Activated naive CD4-positive, alpha-beta T cell treated with anti-CD3 and anti-CD28 coated beads, Interleukin-2, amount 10 ng/mL, durations not matched to agents 7 days and 5 days (primary cell): ENCODE data around the gene COL11A2.

Experiments used
- CTCF ChIA-PET: fragments of 350-600 bp; sonication (Branson Sonifier 250); formaldehyde crosslinking; loops from one replicate; lab custom pipeline; 2021; ENCODE audit warnings: antibody characterized with exemption; lab: Charles Lee
- DNase-seq: peaks from one replicate; pipeline ENCODE4 v3.0.0-alpha.2; 2020
- H3K27ac Mint-ChIP-seq: one replicate; pipeline ENCODE4 v1.8.0; 2021; ENCODE audit warnings: mild to moderate bottlenecking, moderate library complexity, mixed read lengths
- H3K27me3 Mint-ChIP-seq: one replicate; pipeline ENCODE4 v1.8.0; 2021; ENCODE audit warnings: mild to moderate bottlenecking, mixed read lengths
- H3K36me3 Mint-ChIP-seq: one replicate; pipeline ENCODE4 v1.8.0; 2021; ENCODE audit warnings: mixed read lengths
- H3K4me1 Mint-ChIP-seq: one replicate; pipeline ENCODE4 v1.8.0; 2021; ENCODE audit warnings: mixed read lengths
- H3K4me3 Mint-ChIP-seq: one replicate; pipeline ENCODE4 v1.8.0; 2021; ENCODE audit warnings: mild to moderate bottlenecking, moderate library complexity, mixed read lengths
- H3K9me3 Mint-ChIP-seq: one replicate; pipeline ENCODE4 v1.8.0; 2021; ENCODE audit warnings: mixed read lengths

COL11A2 gene

DNA sequence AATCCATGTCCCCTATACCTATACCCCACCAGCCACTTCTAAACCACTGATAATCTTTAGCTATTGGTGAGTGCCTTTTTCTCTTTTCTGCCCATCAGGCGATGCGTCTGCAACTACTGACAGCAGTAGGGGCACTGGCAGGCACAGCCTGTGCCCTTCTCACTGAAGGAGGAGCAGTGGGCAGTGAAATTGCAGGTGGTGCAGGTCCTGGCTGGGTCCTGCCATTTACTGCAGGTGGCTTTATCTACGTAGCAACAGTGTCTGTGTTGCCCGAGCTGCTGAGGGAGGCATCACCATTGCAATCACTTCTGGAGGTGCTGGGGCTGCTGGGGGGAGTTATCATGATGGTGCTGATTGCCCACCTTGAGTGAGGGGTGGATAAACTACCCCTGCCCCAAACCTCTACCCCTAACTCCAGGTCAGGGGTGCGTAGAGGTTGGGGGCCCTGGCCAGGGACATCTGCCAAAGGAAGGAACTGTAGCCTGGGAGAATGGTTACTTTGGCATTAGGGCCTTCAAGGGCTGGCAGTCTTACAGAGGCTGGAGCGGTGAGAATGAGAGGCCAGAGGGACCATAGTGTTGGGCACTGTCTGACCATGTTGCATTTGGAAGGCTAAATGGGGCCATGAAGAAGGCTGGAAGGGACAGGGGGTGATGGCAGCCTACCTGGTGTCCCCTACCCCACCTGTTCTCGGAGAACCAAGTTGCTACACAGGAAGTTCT is 11.3 kb upstream of the COL11A2 start:
- peaks cover 31% of the 10 kb centered on the region for H3K36me3 Mint-ChIP-seq
- peak overlapping the region; percentile 7 for H3K27ac Mint-ChIP-seq

DNA sequence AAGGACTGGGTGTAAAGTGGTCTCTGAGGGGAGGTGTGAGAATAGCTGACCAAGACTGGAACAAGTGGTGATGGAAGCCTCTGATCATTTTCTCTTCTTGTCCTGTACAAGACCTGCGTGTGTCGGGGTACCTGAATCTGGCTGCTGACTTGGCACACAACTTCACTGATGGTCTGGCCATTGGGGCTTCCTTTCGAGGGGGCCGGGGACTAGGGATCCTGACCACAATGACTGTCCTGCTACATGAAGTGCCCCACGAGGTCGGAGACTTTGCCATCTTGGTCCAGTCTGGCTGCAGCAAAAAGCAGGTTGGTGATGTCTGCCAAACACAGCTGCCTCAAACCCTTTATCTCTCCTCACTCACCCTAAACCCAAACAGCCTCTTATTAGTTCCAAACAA is 10.5 kb upstream of the COL11A2 start:
- Mint-ChIP-seq H3K9me3 (no peaks in the 10 kb centered on the region), H3K4me1 (peaks cover 76% of the 10 kb centered on the region), H3K36me3 (peaks cover 35% of the 10 kb centered on the region), H3K27me3 (no peaks in the 10 kb centered on the region), H3K27ac (no peak overlapping the region), H3K4me3 (peak overlapping the region; percentile 39)
- CTCF ChIA-PET: no interaction called here
- no peak for DNase-seq

More for the DNA sequence above, 11.3 kb upstream of the COL11A2 start:
- Mint-ChIP-seq H3K4me1 (peaks cover 69% of the 10 kb centered on the region), H3K9me3 (no peaks in the 10 kb centered on the region), H3K27me3 (no peaks in the 10 kb centered on the region), H3K4me3 (peak overlapping the region; percentile 90)
- CTCF ChIA-PET: interaction anchor here (3.3 kb wide), 1 partner anchor 45 kb away, joined by 27 read pairs; no protein-coding TSS in a partner anchor
- DNase-seq: no peak

DNA sequence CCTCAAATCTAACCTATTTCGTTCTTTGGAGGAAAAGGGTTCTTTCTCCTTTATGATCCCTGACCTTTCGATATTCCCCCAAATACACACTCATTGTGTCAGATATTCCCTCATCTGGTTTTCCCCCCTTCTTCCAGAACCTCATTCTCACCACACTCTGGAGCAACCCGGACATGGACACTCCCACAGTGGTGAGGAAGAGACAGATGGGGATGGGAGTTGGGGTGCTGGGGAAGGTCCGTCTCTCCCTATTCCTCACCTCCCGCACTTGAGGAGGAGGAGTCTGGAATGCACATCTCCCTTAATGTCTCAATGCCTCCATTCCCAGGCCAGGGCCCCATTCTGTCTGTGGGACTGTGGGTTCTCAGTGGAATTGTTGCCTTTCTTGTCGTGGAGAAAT is 9.7 kb upstream of the COL11A2 start:
- Mint-ChIP-seq H3K9me3 (no peaks in the 10 kb centered on the region), H3K36me3 (peaks cover 41% of the 10 kb centered on the region), H3K4me3 (peak overlapping the region; percentile 98), H3K27ac (no peak overlapping the region), H3K4me1 (peaks cover 79% of the 10 kb centered on the region), H3K27me3 (no peaks in the 10 kb centered on the region)
- CTCF ChIA-PET: no interaction called here
- no peak for DNase-seq

DNA sequence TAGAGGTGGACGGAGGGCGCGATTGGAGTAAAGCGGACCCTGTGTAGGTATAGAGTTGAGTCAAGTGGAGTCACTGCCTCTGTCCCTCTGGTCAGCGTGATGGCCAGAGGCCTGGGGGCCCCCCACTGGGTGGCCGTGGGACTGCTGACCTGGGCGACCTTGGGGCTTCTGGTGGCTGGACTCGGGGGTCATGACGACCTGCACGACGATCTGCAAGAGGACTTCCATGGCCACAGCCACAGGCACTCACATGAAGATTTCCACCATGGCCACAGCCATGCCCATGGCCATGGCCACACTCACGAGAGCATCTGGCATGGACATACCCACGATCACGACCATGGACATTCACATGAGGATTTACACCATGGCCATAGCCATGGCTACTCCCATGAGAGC is 8.9 kb upstream of the COL11A2 start:
- Mint-ChIP-seq H3K27me3 (no peaks in the 10 kb centered on the region), H3K9me3 (no peaks in the 10 kb centered on the region), H3K27ac (peak overlapping the region; percentile 98), H3K36me3 (peaks cover 47% of the 10 kb centered on the region), H3K4me1 (peaks cover 77% of the 10 kb centered on the region), H3K4me3 (peak overlapping the region; percentile 98)
- CTCF ChIA-PET: no interaction called here
- DNase-seq: no peak

DNA sequence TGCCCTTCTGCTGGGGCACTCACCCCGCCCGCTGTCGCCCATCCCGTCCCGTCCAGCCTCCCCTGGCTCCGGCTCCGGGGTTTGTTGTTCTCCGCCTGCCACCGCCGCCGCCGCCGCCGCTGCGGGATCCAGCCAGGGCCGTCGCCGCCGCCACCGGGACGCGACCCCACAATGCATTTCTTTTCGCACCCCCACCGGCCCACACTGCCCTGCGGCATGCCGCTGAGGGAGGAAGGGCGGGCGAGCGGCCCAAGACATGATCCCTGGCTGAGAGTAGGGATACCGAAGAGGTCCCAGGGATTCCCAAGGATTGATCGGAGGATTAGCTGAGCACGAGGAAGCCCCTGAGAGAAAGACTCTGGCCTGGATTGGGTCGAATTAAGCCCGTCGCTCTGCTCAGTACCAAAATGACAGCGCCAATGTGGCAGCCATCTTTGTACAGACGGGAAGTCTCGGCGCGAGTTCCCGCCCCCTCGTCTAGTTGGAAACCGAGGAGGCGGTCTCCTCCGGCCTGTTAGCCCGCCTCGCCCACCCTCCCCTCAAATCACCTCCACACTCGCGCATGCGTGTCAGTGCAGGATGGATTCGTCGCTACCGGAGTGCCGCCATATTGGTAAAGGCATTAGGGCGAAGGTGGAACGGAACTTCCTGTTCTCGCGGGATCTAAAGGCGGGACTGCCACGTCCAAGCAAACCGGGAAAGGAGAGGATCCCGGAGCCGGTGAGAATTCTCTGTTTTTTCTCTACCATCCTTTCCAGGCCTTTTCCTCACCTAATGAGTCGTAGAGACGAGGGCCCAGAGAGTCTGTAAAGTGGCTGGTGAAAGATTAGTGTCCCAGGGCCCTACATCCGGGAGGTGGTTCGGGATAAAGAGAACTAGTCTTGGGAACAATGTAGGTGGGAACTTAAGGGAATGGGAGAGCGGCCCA is 8.2 kb upstream of the COL11A2 start, which contains the start of the genes RXRB and SLC39A7:
RXRB (minus strand) TSS at position 447 of the 928 bp plus-strand sequence; CDS start at position 258, 189 bp downstream.
SLC39A7 (plus strand) TSS at position 649 of the 928 bp plus-strand sequence. CDS start 379 bp downstream, outside the sequence.
- Mint-ChIP-seq H3K4me1 (peaks cover 70% of the 10 kb centered on the region), H3K27ac (peak within 1 kb of the TSS; percentile 98), H3K9me3 (no peaks in the 10 kb centered on the region), H3K27me3 (no peaks in the 10 kb centered on the region), H3K36me3 (peaks cover 54% of the 10 kb centered on the region), H3K4me3 (peak within 1 kb of the TSS; percentile 98)
- CTCF ChIA-PET: interaction anchor here (1.0 to 1.4 kb wide), 3 partner anchors 9 to 39 kb away, joined by 4 read pairs; no protein-coding TSS in a partner anchor
- peak; percentile 100 for DNase-seq

DNA sequence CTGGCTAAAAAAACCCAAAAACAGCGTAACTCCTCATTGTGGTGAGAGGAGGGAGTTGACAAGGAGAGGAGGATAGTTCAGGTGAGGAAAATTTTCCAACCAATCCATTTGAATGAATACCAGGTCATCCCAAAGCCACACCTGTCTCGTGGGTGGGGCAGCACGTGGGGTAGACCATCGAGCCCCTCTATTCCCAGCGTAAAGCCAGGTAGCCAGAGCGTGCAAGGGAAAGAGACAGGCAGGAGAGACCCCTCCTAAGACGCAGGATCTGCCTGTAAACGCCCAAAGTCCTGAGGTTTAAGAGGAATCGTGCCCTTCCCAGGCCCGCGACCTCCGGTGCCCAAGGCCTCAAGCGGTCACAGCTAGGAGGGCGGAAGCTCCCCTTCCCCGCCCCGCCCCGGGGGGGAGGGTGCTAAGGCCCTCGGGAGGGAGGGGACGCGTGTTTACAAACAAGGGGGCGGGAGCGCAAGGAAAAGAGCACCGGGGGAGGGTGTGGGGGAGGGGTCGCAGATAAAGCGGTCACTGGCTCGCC is 7.5 kb upstream of the COL11A2 start:
- peak; percentile 87 for DNase-seq
- CTCF ChIA-PET: interaction anchor here (1.0 to 4.1 kb wide), 5 partner anchors 9 to 79 kb away, joined by 4 to 20 read pairs (median 4); no protein-coding TSS in a partner anchor
- peak overlapping the region; percentile 98 for H3K4me3 Mint-ChIP-seq

DNA sequence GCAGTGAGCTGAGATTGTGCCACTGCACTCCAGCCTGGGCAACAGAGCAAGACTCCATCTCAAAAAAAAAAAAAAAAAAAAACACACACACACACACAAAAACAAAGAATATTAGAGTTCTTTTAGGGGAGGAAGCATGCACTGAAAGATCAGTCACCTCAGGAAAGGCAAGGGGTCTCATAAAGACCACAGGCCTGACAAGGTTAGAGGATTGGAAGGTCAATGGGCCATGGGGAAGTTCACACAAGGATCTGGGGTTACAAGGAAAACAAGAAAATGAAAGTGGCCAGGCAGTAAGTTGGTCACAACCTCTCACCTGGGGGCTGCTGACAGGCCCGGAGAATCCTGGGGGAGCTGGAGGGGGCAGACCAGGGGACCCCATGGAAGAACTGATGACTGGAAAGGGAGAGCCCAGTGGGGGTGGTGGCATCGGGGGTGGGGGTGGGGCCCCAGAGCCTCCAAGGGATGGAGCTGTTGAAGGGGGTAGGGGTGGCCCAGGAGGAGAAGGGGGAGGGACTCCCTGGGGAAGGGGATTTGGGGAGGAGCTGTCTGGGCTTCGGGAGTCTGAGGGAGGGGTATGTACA is 6.7 kb upstream of the COL11A2 start:
- no peaks in the 10 kb centered on the region for H3K9me3 Mint-ChIP-seq
- H3K36me3 Mint-ChIP-seq: peaks cover 65% of the 10 kb centered on the region
- peak overlapping the region; percentile 87 for H3K27ac Mint-ChIP-seq
- H3K4me3 Mint-ChIP-seq: peak overlapping the region; percentile 98
- peaks cover 60% of the 10 kb centered on the region for H3K4me1 Mint-ChIP-seq
- no peaks in the 10 kb centered on the region for H3K27me3 Mint-ChIP-seq
- DNase-seq: no peak
- CTCF ChIA-PET: interaction anchor here (1.2 to 4.3 kb wide), 6 partner anchors 10 to 79 kb away, joined by 4 to 27 read pairs (median 10); no protein-coding TSS in a partner anchor

More for the DNA sequence above, 7.5 kb upstream of the COL11A2 start:
- no peaks in the 10 kb centered on the region for H3K27me3 Mint-ChIP-seq
- H3K27ac Mint-ChIP-seq: peak overlapping the region; percentile 88
- H3K36me3 Mint-ChIP-seq: peaks cover 61% of the 10 kb centered on the region
- H3K4me1 Mint-ChIP-seq: peaks cover 65% of the 10 kb centered on the region
- no peaks in the 10 kb centered on the region for H3K9me3 Mint-ChIP-seq

DNA sequence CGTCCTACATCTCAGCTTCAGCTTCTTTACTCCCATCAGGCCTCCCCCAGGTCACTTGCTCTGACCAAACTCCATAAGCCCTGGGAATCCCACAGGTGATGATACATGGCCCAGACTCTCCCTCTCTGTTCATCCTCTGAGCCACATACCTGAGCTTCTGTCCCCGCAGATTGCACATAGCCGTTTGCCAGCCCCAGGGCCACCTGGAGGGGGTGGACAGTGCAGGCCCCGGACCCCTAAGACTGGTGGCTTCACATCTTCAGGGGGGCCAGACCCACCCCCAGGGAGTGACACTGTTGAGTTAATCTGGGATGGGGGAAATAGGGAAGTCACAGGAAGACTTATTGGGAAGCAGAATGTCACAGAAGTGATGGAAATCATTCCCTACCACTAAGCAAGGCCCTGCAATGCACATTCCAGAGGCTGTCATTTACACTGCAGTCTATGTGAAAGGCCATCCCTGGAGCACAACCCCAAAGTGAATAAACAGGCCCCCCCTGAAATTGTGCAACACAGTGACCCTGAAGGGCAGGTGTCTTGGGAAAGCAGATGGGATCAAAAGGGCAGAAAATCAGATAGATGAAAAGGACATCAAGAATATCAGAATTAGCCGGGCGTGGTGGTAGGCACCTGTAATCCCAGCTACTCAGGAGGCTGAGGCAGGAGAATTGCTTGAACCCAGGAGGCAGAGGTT is 6.0 kb upstream of the COL11A2 start:
- Mint-ChIP-seq H3K27me3 (peaks cover 5% of the 10 kb centered on the region), H3K4me1 (peaks cover 57% of the 10 kb centered on the region), H3K9me3 (no peaks in the 10 kb centered on the region), H3K4me3 (peak overlapping the region; percentile 98), H3K36me3 (peaks cover 61% of the 10 kb centered on the region), H3K27ac (peak overlapping the region; percentile 87)
- CTCF ChIA-PET: interaction anchor here (0.7 to 4.3 kb wide), 15 partner anchors 10 to 78 kb away, joined by 3 to 27 read pairs (median 6); partner anchors contain the start of gene RING1
- DNase-seq: no peak

DNA sequence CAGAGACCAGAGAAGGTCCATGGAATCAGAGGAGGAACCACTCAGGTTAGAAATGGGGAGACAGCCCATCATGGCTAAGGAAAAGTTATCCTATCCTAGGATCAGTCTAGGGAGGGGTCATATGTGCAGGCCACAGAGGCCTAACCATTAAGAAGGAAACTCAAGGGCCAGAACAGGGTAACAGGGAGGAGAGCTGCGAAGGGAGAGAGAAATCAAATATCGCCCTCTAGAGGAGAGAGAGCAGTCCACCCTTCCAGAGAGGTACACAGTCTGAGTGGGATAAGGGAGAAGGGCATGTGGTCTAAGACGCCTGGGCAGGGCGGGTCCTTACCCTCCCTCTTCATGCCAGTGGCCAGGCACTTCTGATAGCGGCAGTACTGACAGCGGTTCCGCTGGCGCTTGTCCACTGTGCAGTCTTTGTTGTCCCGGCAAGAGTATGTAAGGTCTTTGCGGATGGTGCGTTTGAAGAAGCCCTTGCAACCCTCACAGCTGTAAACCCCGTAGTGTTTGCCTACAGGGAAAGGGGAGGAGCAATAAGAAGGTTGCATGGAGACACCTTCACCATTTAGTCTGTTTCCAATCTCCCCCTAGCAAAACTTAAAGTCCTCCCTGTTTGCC is 5.3 kb upstream of the COL11A2 start:
- peak; percentile 49 for DNase-seq
- H3K27me3 Mint-ChIP-seq: peaks cover 13% of the 10 kb centered on the region
- CTCF ChIA-PET: interaction anchor here (0.7 to 4.3 kb wide), 17 partner anchors 11 to 77 kb away, joined by 3 to 27 read pairs (median 6); partner anchors contain the start of gene RING1
- peaks cover 54% of the 10 kb centered on the region for H3K4me1 Mint-ChIP-seq
- no peaks in the 10 kb centered on the region for H3K9me3 Mint-ChIP-seq
- peak overlapping the region; percentile 98 for H3K4me3 Mint-ChIP-seq
- peak overlapping the region; percentile 56 for H3K27ac Mint-ChIP-seq
- peaks cover 56% of the 10 kb centered on the region for H3K36me3 Mint-ChIP-seq

DNA sequence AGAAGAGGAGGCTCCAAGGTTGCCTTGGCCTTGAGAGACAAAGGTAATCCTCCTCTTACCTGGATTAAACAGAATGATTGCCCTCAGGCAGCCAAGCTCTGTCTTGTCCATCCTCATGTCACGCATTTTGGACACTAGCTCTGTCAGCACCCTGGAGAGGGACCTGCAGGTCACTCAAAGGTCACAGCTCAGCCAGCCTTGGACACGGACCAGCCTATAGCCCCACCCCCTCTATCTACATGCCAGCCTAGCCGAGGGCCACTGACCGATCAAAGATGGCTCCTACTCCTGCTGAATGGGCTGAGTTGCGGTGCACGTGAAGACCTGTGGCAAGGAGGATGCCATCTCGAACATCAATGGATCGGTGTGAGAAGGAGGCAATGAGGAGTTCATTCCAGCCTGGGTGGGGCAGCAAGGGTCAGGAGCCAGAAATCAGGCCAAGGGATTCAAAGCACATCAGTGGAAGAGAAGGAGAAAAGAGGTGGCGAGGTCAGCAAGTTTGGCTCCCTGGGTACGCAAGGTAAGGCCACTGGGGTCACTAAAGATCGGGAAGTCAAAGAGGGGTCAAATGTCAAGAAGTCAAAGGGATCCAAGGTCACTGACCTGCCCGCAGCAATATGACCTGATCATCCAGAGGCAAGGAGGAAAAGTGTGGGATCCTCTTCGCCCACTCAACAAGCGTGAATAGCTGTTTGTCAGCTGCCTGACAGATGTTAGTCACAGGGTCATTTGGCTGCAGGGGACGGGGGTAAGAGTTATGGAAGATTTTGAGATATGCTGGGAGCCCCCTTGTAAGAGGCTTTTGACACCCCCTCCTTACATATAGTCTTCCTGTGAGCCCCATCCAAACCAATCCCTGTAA is 3.3 kb upstream of the COL11A2 start:
- no peaks in the 10 kb centered on the region for H3K9me3 Mint-ChIP-seq
- no peak for DNase-seq
- peak overlapping the region; percentile 15 for H3K27ac Mint-ChIP-seq
- CTCF ChIA-PET: interaction anchor here (0.7 to 4.3 kb wide), 4 partner anchors 36 to 75 kb away, joined by 3 to 27 read pairs (median 15); no protein-coding TSS in a partner anchor
- H3K27me3 Mint-ChIP-seq: peaks cover 33% of the 10 kb centered on the region
- H3K4me3 Mint-ChIP-seq: no peak overlapping the region
- H3K36me3 Mint-ChIP-seq: peaks cover 44% of the 10 kb centered on the region
- peaks cover 42% of the 10 kb centered on the region for H3K4me1 Mint-ChIP-seq

DNA sequence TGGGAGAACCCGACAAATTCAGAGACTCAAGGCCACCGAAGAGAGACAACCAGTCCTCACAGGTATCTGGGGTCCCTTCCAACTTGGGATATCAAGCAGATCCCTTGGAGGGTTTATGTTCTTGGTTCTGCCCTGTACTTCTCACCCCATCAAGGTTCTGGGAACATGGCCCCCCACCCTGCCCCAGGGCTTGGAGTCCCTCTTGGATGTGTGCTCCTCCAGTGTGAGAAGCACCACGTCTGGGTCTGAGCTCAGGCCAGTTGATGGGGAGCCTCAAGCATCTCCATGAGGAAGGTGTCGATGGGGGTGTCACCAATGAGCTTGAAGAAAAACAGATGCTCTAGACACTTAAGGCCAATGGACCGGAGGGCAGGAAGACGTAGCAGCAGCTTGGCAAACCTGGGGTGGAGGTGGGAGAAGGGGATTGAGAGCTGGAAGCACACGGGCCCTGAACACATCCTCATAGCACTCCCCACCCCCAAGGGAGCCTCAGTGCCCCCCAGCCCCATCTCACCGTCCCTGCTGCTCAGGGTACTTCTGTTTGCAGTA is 2.2 kb upstream of the COL11A2 start:
- peaks cover 43% of the 10 kb centered on the region for H3K27me3 Mint-ChIP-seq
- H3K9me3 Mint-ChIP-seq: no peaks in the 10 kb centered on the region
- no peak for DNase-seq
- peaks cover 39% of the 10 kb centered on the region for H3K4me1 Mint-ChIP-seq
- CTCF ChIA-PET: no interaction called here
- H3K4me3 Mint-ChIP-seq: no peak overlapping the region
- H3K36me3 Mint-ChIP-seq: peaks cover 44% of the 10 kb centered on the region
- H3K27ac Mint-ChIP-seq: no peak overlapping the region
